GM21619 (cell line): ENCODE results near the gene LTBP2.

Experiments used
- ATAC-seq: cut with Tn5 transposase; IDR thresholded peaks from one replicate; pipeline ENCODE4 v1.9.1; 2021; ENCODE audit not compliant: unreplicated experiment

LTBP2 gene

DNA sequence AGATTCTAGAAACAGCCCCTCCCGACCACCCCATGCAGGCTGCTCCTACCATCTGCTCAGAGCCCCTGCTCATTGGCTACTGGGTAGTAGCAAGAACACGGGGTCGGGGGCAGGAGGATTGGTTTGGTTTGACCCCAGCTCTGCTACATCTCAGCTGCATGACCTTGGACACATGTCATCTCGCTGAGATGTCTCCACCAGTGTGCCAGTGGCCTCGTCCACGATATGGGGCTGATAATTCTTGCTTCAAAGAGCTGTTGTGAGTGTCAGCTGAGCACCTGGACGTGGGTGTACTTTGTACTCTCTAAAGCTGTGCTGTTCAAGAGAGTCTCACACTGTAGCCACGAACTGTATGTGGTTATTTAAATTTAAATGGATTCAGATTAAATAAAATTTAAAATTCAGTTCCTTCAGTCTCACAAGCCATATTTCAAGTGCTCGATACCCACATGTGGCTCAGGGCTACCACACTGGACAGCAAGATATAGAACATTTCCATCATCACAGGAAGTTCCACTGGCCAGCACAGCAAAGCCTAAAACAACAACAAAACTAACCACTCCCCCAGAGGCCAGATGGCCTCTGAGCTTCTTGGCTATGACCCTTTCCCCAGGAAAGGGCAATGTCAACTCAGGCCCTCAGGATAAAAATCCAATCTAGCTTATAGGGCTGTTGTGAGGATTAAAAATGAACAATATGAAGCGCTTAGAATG is 18.6 kb downstream of the LTBP2 start:
- no peak for ATAC-seq

DNA sequence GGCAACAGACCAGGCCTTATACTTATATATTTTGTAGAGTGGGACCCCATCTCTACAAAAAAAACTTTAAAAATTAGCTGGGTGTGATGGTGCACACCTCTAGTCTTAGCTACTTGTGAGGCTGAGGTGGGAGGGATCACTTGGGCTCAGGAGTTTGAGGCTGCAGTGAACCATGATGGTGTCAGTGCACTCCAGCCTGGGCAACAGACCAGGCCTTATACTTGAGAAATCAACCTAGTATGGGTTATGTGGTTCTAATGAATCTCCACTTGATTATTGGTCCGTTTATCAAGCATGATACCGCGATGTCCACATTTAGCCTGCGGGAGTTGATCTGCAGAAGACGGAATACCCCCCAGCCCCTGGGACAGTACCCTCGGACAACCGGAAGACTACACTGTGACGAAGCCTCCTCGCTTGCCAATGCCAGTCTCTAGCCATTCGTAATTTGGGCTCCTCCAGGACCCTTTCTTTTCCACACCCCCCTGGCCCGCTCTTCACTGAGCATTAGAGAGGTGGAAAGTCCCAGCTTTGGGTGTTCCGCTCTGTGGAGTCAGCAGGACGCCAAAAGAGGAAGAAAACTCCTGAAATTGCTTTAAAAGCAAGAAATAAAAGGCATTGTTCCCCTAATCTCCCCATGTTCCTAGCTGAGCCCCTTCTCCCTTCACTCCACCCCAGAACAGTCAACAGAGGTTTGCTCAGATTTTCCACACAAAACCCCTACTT is 19.4 kb downstream of the LTBP2 start:
- no peak for ATAC-seq

DNA sequence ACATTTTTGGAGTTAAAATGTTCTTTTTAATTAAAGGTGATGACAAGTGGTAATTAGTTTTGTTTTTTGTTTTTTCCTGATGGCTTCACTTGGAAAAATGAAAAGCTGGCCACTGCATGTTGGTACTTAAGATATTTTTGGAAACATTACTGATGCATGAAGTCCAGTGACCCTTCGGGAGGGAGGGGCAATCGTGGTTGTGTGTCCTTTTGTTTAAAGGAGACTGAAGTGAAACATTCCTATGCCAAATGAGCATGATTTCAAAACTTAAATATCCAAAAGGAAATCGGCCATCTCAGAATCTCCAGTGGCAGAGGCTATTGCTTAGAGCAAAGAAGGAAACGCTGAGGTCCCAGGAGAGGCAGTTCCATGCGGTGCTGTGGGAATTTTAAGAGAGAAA is 20.1 kb downstream of the LTBP2 start:
- no peak for ATAC-seq

DNA sequence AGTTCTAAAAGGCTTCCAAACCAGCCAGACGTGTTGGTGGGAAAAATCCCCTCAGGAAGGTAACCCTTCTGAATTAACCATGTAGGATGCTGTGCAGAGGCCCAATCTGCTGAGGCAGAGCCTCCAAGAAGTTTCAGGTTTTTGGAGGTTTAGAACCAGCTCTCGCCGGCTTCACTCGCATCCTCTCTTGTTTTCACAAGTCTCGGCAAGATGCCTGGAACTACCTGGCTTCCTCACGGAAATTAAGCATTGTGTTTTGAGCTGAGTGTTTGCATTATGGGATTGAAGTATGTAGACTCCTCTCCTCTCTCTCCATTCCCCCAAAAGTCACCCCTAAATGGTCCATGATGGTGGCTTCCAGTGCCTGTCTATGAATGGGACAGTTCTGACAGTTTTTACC is 20.6 kb downstream of the LTBP2 start:
- no peak for ATAC-seq

DNA sequence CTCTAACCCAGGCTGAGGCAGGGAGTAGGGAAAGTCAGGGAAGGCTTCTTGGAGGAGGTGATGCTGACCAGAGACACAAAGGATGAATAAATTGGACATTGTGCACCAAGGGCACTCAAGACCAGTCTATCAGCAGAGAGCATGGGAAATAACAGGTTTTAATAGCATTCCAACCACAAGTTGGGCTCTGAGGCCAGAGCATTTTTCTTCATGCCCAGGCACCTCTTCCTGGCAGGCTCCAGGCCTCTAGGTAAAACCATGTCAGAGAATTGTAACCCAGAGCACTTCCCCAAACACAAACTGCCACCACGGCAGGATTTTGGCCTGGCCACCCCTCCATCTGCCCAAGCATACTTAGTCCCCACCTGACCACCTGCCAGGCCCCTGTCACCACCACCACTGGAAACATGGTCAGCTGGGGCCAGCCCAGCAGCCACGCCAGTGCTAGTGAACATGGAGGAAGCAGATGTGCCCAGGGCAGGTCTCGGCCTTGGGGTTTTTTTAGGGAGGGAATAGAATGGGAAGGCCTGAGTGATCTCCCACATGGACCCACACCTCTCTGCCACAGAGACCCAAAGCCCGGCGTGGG is 22.7 kb downstream of the LTBP2 start:
- ATAC-seq: no peak

DNA sequence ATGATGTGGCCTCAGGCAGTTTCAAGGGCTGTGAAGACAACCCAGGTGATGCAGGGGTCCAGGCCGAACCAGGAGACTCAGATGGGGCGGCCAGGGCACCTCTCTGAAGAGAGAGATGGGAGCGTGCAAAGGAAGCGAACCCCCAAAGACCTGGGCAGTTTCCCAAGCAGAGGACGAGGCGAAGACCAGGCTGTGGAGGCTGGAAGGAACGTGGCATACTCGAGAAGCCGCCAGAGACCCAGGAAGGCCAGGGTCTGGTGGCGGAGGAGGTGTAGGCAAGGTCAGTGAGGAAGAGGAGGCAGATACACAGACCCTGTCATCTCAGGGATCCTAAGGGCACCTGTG is 24.7 kb downstream of the LTBP2 start:
- no peak for ATAC-seq

DNA sequence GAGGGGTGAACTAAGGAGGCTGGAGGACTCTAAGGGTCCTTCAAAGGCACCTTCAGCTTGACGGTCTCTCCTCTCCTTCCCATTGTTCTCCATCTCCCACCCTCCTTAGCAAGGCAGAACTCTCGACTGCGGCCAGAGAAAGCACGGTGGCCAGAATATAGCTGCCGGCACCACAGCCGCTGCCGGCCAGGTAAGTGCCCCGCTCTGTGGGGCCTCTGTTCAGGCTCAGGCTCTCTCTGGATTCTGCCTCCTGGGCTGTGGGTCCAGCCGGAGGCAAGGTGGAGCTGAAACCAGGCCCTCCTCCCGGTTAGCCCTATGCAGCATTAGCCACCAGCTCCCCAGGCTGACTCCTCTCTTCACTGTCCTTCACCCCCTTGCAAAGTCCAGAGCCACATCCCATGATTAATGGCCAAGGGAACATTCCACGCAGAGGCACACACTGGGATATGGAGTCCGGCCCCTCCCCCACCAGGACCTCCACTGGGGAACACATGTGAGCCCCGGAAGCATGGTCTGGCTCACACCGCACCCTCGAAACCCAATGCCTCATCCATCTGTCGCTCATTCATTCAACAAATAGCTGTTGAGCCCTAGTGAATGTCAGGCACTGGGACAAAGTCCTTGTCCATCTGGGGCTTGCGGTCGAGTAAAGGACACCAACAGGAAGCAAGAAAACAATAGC is 25.2 kb downstream of the LTBP2 start:
- no peak for ATAC-seq

DNA sequence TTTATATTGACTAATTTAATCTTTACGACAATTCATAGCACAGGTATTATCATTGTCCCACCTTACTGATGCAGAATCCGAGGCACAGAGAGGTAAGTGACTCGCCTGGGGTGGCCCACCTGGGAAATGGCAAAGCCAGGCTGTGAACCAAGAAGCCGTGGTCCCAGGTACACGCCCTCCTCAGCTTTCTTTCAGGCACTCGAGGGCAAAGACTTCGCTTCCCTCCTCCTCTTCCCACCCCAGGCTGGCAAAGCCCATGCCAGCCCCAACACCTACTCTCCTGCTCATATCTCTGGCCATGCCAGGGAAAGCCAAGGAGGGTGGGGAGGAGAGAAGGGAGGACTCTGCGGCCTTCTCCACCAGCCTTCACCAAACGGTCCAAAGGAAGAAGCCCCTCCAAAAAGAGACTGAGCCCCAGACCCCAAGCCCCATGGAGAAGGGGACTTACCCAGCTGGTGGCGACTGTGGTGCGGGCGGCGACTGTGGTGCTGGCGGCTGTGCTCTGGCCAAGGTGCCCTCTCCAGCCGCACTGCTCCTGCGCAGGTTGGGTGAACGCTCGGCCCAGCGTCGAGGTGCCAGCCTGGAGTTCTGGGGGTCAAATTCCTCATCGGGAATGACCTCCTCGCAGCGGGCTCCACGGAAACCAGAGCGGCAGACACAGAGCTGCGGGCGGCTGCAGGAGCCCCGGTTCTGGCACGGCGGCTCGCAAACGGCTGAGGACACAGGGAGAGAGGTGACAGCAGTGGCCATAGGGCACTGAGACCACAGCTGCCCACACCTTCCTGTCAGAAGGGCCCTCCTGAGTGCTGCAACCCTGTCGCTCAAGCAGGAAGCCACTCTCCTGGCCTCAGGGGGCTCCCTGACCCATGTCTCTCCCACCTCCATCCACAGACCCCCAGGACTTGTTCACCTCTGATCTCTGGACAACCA is 26.4 kb downstream of the LTBP2 start:
- ATAC-seq: no peak

DNA sequence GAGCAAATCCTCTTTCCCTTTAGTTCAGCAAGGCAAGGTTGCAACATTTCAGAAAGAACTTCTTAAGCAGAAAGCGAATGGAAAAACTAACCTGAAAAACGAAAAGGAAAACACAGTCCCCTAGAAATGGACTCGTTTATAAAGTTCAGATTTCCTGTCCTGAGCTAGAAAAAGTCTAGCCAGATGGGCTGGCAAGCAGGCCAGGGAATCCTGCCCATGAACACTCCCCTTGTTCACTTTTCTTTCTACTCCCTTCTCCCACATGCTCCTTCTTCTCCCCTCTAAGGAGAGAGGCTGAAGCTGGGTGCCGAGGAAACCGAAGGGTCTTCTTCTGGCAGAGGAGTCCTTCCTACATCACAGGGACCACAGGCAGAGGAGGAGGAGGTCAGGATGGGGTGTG is 27.1 kb downstream of the LTBP2 start:
- no peak for ATAC-seq

DNA sequence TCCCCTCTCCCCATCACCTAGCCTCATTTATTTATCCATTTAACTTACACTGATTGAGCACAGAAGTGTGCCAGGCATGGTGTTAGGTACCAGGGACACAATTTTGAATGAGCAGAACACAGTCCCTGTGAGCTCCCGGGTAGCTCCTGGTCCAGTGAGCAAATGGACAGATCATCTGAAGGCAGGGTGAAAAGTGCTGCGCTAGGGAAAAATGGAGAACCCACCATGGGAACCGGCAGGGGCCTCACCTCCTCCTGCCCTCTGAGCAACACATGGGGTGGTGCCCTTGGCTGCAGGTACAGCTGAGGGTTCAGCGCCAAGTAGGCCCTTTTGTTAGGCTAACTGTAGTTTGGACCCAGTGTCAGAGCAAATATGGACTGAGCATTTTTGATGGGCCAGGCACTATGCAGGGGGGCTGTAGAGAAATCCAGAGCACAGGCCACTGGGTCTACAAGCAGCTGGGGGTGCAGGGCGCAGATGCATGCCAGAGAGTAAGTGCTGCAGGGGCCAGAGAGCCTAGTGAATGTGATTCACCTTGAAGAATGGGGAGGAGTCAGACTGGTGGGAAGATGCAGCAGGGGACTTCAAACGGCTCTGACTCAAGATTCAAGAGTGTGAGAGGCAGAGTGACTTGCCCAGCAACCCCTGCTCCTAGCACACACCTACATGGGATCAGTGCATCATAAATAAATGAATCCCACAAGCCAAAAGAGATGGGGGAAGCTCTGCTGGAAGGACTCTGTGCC is 28.2 kb downstream of the LTBP2 start:
- no peak for ATAC-seq

DNA sequence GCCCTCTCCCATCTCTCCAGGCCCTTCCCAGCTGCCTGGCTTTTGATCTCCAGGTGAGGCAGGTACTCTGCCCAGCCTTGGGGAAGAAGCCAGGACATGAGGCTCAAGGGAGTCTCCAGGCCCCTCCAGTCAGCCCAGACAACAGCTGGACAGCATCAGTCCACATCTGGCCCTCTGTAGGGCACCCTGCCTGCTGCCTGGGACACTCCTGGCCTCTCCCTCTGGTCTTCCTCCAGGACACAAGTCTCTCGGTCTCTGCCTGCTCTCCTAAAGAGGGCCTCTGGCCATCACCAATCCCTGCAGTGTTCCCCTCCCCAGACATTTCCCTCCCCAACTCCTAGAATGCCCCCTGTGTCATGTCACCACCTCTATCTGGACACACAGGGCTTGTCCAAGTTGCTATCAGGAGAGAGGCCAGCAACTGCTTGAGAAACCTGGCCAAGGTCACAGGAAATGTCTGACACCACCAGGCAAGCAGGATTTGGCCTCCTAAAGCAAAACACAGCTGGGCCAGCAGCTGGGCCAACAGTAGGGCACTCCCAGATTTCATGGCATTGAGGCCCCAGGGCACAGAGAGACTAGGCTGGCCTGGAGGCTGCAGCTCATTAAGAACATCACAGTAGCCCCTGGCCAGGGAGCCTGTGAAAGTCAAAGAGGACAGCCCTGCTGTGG is 29.0 kb downstream of the LTBP2 start:
- no peak for ATAC-seq

DNA sequence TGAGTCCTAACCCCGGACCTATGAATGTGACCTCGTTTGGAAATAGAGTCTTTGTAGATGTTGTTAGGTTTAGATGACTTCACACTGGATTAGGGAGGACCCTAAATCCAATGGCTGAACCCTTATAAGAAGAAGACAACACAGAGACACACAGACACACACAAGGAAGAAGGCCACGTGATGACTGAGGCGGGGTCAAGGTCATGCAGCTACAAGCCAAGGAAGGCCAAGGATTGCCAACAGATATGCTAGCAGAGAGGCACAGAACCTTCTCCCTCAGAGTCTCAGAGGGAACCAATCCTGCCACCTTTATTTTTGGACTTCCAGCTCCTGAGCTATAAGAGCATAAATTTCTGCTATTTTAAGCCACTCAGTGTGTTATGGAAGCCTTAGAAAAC is 31.8 kb downstream of the LTBP2 start:
- ATAC-seq: no peak

DNA sequence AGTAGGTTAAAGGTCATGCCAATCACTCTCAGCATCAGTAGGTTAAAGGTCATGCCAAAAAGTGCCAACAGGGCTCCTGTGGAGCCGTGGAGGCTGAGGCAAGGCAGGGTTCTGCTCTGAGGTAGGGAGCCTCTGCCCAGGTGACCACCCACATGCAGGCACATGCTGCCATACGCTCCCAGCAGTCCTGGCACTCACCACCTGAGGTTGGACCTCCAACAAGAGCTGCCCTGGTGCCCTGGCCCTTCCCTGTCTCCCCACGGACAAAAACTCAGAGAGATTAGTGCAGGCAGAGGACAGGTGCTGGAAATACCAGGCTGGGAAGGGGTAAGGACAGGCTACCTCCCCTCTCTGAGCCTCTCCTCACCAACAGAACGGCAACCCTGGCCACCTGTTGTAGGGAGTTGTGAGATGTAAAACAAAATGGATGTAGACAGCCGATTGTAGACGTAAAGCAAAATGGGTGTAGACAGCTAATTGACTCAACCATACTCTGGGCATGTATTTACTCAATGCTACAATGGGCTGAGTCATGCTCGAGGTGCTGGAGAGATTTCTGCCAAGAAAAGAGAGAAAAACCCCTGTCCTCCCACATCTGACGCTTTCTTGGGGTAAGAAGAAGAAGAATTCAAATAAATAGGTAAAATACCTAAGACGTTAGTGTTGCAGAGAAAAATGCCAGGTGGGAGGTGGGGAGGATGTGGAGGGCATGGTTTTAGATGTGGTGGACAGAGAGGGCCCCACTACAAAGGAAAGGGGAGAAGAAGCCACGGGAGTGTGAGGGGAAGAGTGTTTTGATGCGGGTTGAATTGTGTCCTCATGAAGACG is 32.4 kb downstream of the LTBP2 start:
- ATAC-seq: no peak

DNA sequence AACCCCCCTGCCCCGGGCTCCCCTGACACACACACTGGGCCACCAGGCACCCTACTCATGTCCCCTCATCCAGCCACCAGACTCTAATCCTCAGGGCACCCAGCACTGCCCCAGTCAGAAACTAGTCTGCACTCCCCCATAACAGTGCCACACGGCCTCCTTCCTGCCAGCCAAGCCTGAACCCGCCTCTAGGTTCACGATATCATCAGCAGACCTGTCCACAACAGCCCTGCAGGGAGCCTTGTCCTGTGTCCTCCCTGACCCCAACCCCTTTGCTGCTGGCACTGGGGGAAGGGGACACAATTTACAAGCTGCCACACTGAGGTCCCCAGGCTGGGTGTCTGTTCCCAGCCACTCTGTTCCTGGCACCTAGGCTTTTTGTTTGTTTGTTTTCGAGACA is 33.6 kb downstream of the LTBP2 start:
- ATAC-seq: no peak

DNA sequence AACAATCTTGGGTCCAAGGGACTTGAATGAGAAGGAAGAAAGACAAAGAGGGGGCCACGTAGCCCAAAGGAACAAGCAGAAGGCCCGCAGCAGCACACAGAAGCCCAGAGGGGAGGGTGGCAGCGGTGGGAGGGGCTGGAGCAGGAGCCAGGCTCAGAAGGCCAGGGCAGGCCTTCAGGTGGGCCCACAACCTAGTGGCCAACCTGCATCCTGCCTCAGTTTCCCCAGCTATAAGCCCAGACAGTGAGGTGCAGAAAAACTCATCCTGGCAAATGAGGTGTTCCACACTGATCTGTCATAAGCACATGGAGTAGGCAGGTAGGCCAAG is 34.1 kb downstream of the LTBP2 start:
- no peak for ATAC-seq

DNA sequence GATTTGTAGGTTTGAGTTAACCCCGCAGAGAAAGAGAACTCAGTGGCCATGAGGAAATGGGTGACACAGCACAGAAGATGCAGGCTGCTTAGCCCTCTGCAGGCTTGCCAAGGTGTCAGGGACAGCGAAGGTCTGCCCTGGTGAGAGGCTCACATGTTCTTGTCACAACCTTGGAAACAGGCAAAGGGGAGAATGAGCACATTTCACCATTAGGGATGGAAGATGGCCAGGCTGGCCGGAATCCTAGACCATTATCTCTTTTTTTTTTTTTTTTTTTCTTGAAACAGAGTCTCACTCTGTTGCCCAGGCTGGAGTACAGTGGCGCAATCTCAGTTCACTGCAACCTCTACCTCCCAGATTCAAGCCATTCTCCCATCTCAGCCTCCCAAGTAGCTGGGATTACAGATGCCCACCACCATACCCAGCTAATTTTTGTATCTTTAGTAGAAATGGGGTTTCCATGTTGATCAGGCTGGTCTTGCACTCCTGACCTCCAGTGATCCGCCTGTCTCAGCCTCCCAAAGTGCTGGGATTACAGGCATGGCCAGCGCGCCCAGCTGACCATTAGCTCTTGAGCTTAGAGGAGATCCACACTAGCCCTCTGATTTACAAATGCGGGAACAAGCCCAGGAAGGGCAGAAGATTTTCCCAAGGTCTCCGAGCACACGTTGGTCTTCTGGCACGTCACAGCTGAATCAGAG is 34.6 kb downstream of the LTBP2 start:
- ATAC-seq: no peak

DNA sequence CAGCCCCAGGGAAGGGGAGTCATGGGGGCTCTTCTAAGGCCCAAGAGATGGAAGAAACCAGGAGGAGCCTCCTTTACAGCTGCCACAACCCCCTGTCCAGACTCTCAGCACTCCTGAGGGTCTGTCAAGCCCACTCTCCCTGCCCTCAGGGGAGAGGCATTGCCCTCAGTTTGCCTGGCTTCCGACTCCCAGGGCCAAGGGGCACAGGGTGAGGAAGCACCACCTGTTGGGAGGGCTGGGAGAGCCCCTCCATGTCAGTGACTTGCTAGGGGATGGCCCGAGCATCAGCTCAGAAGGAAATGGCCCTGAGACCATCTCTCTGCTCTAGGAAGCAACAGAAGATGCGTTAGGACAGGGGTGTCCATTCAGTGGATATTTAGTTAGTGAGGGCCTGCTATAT is 36.1 kb downstream of the LTBP2 start:
- ATAC-seq: no peak

DNA sequence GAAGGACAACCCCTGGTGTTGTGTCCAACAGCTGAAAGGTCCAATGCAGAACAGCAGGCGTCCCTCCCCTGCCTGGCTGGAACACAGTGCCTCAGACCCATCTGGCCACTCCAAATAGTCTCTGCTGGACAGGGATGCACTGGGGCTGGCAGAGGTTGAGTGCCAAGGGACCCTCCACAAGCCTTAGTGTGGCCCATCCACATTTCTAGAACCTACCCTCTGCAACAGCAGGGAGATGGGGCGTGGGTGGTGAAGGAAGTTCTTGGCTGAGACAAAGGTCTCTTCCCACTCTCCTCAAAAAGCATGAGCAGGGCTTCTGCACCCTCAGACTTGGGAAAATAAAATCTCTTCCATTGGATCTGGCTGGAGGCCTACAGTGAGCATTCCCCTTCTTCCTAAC is 36.5 kb downstream of the LTBP2 start:
- ATAC-seq: no peak
